SK-N-SH treated with all-trans-retinoic acid at 6 μM for 48 hours (cell line): ENCODE measurements around the gene PSMB8.

Experiments used
- ATAC-seq: fragments of 200-7000 bp; cut with Tn5 transposase; 3 replicates; pipeline ENCODE4 v1.9.1; 2020; ENCODE audit warnings: mild to moderate bottlenecking, moderate library complexity
- ARNTL ChIP-seq: fragments of 450-650 bp; formaldehyde crosslinking; IDR thresholded peaks from 2 replicates; pipeline ENCODE4 v1.5.0; 2020; ENCODE audit warnings: low read depth, mild to moderate bottlenecking, moderate library complexity, borderline replicate concordance
- BACH2 ChIP-seq: fragments of 250-450 bp; sonication (Bioruptor Pico); IDR thresholded peaks from 2 replicates; pipeline ENCODE4 v1.9.0; 2021; ENCODE audit warnings: mild to moderate bottlenecking, borderline replicate concordance
- CSRNP3 ChIP-seq: fragments of 250-450 bp; sonication (Bioruptor Pico); IDR thresholded peaks from 2 replicates; pipeline ENCODE4 v1.5.1; 2021; ENCODE audit warnings: mild to moderate bottlenecking, moderate library complexity
- ESRRG ChIP-seq: fragments of 250-450 bp; sonication (Bioruptor Pico); IDR thresholded peaks from 2 replicates; pipeline ENCODE4 v1.6.1; 2021; ENCODE audit warnings: mild to moderate bottlenecking
- GLIS3 ChIP-seq: fragments of 250-450 bp; sonication (Bioruptor Pico); IDR thresholded peaks from 2 replicates; pipeline ENCODE4 v1.5.0; 2020; ENCODE audit warnings: mild to moderate bottlenecking, moderate library complexity
- ISL1 ChIP-seq: fragments of 250-450 bp; sonication (Bioruptor Pico); IDR thresholded peaks from 2 replicates; pipeline ENCODE4 v2.1.2; 2022; ENCODE audit warnings: mild to moderate bottlenecking, moderate library complexity
- OSR1 ChIP-seq: fragments of 250-450 bp; sonication (Bioruptor Pico); IDR thresholded peaks from 2 replicates; pipeline ENCODE4 v1.8.0; 2022; ENCODE audit warnings: moderate library complexity, mild to moderate bottlenecking, inconsistent platforms
- PATZ1 ChIP-seq: fragments of 250-450 bp; sonication (Bioruptor Pico); IDR thresholded peaks from 2 replicates; pipeline ENCODE4 v1.8.0; 2020; ENCODE audit warnings: mild to moderate bottlenecking, moderate library complexity, borderline replicate concordance
- PPARA ChIP-seq: fragments of 250-450 bp; sonication (Bioruptor Pico); IDR thresholded peaks from 2 replicates; pipeline ENCODE4 v1.5.0; 2020; ENCODE audit warnings: mild to moderate bottlenecking, borderline replicate concordance
- RARB ChIP-seq: fragments of 250-450 bp; sonication (Bioruptor Pico); IDR thresholded peaks from 2 replicates; pipeline ENCODE4 v1.8.0; 2021; ENCODE audit warnings: mild to moderate bottlenecking, moderate library complexity
- SNAI2 ChIP-seq: fragments of 250-450 bp; sonication (Bioruptor Pico); IDR thresholded peaks from 2 replicates; pipeline ENCODE4 v1.5.0; 2020; ENCODE audit warnings: mild to moderate bottlenecking, moderate library complexity
- ZC3H10 ChIP-seq: fragments of 250-450 bp; sonication (Bioruptor Pico); IDR thresholded peaks from 2 replicates; pipeline ENCODE4 v1.5.1; 2021; ENCODE audit warnings: mild to moderate bottlenecking, moderate library complexity
- ZFP30 ChIP-seq: fragments of 450-650 bp; formaldehyde crosslinking; IDR thresholded peaks from 2 replicates; pipeline ENCODE4 v1.5.0; 2022; ENCODE audit warnings: mild to moderate bottlenecking, moderate library complexity
- ZNF70 ChIP-seq: fragments of 450-650 bp; formaldehyde crosslinking; IDR thresholded peaks from 2 replicates; pipeline ENCODE4 v1.5.0; 2020; ENCODE audit warnings: mild to moderate bottlenecking, moderate library complexity
- TF ChIP-seq, protein P1 (sequence below): fragments of 250-450 bp; sonication (Bioruptor Pico); IDR thresholded peaks from 2 replicates; pipeline ENCODE4 v1.5.0; 2020; ENCODE audit warnings: mild to moderate bottlenecking, moderate library complexity
- TF ChIP-seq, protein P2 (sequence below): fragments of 250-450 bp; sonication (Bioruptor Pico); IDR thresholded peaks from 2 replicates; pipeline ENCODE4 v1.5.1; 2020; ENCODE audit warnings: low read depth, mild to moderate bottlenecking, moderate library complexity

Gene PSMB8

GRCh38 chr6:32852844-32853540 is 9.1 kb upstream of the PSMB8 start:
- ATAC-seq = peak; percentile 53
- TF ChIP-seq, protein P1, sequence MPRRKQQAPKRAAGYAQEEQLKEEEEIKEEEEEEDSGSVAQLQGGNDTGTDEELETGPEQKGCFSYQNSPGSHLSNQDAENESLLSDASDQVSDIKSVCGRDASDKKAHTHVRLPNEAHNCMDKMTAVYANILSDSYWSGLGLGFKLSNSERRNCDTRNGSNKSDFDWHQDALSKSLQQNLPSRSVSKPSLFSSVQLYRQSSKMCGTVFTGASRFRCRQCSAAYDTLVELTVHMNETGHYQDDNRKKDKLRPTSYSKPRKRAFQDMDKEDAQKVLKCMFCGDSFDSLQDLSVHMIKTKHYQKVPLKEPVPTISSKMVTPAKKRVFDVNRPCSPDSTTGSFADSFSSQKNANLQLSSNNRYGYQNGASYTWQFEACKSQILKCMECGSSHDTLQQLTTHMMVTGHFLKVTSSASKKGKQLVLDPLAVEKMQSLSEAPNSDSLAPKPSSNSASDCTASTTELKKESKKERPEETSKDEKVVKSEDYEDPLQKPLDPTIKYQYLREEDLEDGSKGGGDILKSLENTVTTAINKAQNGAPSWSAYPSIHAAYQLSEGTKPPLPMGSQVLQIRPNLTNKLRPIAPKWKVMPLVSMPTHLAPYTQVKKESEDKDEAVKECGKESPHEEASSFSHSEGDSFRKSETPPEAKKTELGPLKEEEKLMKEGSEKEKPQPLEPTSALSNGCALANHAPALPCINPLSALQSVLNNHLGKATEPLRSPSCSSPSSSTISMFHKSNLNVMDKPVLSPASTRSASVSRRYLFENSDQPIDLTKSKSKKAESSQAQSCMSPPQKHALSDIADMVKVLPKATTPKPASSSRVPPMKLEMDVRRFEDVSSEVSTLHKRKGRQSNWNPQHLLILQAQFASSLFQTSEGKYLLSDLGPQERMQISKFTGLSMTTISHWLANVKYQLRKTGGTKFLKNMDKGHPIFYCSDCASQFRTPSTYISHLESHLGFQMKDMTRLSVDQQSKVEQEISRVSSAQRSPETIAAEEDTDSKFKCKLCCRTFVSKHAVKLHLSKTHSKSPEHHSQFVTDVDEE (CRISPR knock-in tag) = no peak
- TF ChIP-seq GLIS3 (no peak), PATZ1 (CRISPR knock-in tag) (no peak), ARNTL (CRISPR knock-in tag) (no peak), CSRNP3 (CRISPR knock-in tag) (no peak), BACH2 (CRISPR knock-in tag) (no peak), ZFP30 (CRISPR knock-in tag) (no peak), OSR1 (no peak)

DNA sequence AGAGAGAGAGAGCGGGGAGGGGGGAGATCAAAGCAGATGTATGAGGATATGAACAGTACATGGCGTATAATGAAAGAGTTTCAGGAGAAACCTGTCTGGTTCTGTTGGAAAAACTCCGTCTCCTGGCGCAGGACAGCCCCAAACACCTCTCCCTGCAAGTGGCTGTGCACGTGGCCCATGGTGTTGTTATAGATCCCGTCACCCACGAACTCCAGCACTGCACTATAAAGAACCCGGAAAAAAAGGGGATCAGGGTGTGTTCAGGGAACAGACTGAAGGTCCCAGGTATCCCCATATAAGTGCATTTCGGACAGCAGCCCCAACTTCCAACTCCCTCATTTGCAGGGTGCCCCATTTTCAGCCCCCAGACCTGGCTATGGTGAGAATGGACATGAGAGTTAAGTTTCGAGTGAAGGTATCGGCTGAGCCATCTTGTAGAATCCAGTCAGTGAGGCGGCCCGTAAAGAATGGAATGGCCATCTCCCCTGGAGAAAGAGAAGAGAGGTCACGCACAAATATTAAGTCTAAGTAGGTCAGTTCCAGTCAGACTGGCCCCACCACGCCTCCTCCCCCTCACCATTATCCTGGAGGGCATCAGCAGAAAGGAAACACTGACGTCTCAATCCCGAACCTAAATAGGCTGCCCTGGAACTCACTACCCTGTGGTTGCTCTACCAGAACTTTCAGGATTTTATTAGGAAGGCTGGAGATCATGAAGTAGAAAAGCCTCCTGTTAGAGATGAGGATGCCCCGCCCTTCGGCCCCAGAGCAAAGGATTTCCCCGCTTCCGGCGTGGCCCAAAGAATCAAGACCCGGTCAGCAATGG is 8.4 kb upstream of the PSMB8 start:
- ATAC-seq = no peak
- TF ChIP-seq ZNF70 (no peak), ESRRG (CRISPR knock-in tag) (no peak), CSRNP3 (CRISPR knock-in tag) (no peak), PPARA (CRISPR knock-in tag) (no peak), OSR1 (no peak)
- TF ChIP-seq, protein P2, sequence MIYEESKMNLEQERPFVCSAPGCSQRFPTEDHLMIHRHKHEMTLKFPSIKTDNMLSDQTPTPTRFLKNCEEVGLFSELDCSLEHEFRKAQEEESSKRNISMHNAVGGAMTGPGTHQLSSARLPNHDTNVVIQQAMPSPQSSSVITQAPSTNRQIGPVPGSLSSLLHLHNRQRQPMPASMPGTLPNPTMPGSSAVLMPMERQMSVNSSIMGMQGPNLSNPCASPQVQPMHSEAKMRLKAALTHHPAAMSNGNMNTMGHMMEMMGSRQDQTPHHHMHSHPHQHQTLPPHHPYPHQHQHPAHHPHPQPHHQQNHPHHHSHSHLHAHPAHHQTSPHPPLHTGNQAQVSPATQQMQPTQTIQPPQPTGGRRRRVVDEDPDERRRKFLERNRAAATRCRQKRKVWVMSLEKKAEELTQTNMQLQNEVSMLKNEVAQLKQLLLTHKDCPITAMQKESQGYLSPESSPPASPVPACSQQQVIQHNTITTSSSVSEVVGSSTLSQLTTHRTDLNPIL = no peak

- TF ChIP-seq ZNF70 (no peak), ISL1 (no peak), OSR1 (no peak), SNAI2 (CRISPR knock-in tag) (no peak), ZFP30 (CRISPR knock-in tag) (no peak)
- no peak for ATAC-seq
These were observed 7.2 kb upstream of the PSMB8 start for GRCh38 chr6:32851025-32851424.

GRCh38 chr6:32849126-32849525 is 5.3 kb upstream of the PSMB8 start:
- ATAC-seq = no peak
- no peak for TF ChIP-seq CSRNP3 (CRISPR knock-in tag)
- TF ChIP-seq, protein P1 (CRISPR knock-in tag) = no peak
- no peak for TF ChIP-seq RARB
- TF ChIP-seq ZC3H10 = no peak
- no peak for TF ChIP-seq BACH2 (CRISPR knock-in tag)
